GM18873 (cell line): ENCODE measurements around the gene DNMT3B.
"Not testable (repeated sequence)": the region's sequence is repeated elsewhere in the genome, so short reads cannot be mapped to it uniquely, and the experiment has no call there.

Experiments used
- ATAC-seq: cut with Tn5 transposase; IDR thresholded peaks from one replicate; pipeline ENCODE4 v1.9.1; 2021; ENCODE audit warnings: mild to moderate bottlenecking, moderate library complexity, moderate number of reproducible peaks; ENCODE audit not compliant: unreplicated experiment, low FRiP score

The DNMT3B gene

DNA sequence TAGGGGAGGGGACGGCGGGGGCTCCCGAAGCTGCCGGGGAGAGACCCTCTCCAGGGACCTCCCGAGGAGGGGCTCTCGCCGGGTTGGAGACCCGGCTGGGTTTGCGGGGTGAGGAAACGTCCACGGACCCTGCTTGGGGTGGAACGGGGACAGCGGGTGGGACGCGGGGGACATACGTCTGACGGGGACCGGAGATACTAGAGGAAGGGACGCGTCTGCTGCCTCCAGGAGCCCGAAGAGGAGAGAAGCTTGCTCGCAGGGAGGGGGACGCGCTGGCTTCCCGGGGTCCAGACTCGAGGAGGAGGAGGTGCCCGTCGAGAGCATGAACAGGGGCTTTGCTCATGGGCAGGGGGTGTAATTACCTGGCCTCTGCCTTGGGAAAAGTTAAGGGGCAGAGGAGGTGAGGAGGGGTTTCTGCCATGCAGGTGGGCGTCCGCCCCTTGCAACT is 593 bp downstream of the DNMT3B start:
- ATAC-seq = no peak

DNA sequence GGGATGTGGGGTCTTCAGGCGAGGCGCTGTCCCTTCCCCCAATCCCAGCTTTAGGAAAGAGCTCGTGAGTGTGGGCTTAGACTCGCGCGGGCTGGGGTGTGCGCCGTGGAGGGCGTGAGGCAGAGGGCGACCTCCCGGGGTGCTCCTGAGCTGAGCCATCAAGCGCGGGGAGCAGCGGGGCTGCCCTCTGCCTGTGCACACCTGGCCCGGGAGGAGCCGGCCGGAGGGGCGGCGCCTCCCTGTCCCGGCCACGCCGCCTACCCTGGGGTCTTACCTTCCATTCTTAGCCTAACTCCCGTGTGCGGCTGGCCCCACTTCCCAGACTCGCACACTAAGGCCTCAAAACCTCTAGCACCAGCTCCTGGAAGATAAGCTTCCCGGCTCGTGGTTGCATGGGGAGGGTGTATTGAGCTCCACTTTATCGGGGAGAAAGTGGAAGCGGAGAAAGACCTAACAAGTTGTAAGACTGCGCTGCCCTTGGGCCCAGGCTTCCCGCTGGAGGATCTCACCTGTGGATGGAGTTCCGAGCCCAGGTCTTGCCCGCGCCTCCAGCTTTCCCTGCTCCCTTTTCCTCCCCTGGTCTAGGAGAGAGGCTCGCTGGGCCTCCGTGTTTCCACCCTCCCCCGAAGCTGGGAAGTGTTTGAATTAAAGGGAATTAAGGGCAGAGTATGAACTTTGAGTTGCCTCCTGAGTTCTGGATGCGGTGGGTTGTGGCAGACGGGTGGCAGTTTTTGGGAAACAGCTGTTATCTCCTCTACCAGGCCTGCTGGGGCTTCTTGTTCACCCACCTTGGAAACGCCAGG is 1.2 kb downstream of the DNMT3B start:
- ATAC-seq = no peak

DNA sequence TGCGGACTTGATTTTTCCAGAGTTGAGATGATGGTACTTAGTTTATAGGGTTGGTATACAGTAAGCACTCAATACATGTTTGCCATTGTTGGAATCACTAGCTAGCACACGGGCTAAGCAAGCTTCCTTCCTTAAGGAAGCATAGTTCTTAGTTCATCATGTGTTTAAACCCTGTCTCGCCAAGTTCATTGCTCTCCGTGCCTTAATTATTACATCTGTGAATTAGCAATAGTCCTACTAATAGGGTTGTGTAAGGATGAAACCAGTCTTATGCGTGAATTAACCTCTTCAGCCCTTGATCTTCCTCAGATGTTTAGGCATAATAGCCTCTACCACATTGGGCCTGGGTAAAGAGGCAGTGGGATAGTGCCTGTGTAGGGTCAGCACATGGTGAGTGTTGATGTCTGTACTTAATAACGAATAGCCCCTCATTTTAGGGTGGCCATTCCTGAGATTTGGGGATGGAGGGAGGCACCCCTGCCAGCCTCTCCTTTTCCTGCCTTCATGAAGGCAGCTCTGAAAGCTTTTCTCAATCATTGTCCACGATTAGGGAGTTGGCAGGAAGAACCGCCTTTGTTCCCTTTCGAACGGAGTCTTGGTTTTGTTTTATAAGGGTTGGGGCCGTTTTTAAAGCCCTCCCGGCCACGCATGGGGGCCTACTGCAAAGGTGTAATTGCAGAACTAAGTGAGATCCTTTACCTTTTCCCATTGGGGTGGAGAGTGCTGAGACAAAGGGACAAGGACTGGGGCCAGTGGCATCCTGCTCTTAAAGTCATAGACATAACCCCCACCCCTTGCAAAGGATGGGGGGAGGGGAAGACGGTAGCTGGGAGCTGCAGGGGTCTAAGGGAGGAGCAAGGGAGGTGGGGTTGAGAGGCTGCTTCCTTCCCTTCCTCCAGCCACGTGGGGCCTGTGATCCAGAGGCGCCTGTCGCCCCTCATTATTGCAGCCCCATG is 2.1 kb downstream of the DNMT3B start:
- ATAC-seq = no peak

DNA sequence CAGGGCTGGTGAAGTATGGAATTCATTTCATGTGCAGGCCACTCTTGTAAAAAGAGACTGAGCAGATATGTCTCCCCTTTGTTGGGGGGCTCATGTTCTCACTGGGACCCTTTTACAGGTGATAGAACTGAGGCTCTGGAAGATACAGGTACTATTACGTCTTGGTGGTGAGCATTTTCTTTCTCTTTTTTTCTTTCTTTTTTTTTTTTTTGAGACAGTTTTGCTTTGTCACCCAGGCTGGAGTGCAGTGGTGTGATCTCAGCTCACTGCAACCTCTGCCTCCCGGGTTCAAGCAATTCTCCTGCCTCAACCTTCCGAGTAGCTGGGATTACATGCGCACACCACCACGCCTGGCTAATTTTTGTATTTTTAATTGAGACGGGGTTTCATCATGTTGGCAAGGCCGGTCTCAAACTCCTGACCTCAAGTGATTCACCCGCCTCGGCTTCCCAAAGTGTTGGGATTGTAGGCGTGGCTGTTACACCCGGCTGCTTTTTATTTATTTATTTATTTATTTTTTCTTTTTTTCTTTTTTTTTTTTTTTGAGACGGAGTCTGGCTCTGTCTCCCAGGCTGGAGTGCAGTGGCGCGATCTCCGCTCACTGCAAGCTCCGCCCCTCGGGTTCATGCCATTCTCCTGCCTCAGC is 3.2 kb downstream of the DNMT3B start:
- not testable (repeated sequence) for ATAC-seq

DNA sequence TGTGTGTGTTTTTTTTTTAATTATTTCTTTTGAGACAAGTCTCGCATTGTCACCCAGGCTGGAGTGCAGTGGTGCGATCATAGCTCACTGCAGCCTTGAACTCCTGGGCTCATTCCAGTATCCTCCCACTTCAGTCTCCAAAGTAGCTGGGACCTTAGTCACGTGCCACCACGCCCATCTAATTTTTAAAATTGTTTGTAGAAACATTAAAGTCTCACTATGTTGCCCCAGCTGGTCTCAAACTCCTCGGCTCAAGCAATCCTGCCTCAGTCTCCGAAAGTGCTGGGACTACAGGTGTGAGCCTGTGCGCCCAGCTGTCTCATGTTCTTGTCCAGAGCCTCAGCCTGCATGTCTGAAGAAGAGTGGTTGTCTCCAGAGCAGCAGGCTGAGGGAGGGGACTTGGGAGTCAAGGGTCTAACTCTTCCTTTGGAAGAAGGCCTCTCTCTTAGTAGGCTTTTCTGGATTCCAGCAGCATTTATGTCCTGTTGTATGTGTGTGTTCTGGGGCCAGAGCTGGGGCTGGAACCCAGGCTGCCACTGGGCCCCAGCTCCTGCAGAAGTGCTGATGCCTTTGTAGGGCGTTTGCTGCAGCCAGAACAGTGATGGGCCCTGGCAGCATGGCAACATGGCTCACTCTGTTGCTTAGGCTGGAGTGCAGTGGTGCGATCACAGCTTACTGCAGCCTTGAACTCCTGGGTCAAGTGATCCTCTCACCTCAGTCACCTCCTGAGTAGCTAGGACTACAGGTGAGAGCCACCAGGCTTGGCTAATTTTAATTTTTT is 5.4 kb downstream of the DNMT3B start:
- no peak for ATAC-seq

DNA sequence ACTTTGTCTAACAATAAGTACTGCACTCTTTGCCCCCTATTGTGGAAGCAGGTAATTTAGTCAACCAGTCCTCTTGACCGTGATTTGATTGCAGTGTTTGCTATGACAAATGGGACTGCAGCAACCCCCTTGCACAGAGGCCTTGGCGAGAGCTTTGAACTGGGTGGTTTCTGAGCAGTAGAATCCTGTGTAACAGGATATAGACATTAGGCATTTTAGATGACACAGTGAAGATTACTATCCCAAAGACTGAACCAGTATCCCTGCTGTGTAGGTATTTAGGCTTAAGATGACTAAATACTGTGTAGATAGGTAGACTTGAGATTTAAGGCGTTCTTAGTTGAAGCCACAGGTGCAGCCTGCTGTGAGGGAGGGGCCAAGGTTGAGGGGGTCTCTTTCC is 9.9 kb downstream of the DNMT3B start:
- no peak for ATAC-seq

DNA sequence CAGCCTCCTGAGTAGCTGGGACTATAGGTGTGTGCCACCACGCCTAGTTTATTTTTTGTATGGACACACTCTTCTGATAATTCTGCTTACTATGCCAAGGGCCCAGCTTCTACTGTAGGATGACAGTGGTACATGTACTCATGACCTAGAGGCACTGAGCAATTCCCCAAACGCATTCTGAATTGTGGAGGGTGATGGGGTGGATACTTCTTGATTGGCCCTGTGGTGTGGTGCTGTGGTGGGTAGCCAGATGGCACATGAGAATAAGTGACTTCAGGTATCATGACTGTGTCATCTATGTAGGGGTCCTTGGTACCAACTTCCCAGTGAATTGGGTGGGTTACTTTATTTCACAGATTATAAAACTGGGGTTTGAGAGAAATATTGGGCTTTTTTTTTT is 11.0 kb downstream of the DNMT3B start:
- ATAC-seq = no peak

DNA sequence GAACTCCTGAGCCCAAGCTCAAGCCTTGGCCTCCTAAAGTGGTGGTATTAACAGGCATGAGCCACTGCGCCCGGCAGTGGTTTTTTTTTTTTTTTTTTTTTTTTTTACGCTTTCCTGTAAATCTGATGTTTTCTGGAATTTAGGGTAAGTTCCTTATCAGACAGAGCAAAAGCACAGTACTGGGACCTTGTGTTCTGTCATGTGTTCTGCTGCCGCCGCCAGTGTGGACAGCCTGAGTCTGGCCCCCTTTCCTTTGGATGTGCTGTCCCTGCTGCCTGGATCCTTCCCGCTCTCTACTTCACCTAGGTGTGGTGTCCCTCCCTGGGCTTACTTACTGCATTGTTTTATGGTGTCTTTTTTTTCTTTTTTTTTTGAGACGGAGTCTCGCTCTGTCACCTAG is 11.7 kb downstream of the DNMT3B start:
- no peak for ATAC-seq

DNA sequence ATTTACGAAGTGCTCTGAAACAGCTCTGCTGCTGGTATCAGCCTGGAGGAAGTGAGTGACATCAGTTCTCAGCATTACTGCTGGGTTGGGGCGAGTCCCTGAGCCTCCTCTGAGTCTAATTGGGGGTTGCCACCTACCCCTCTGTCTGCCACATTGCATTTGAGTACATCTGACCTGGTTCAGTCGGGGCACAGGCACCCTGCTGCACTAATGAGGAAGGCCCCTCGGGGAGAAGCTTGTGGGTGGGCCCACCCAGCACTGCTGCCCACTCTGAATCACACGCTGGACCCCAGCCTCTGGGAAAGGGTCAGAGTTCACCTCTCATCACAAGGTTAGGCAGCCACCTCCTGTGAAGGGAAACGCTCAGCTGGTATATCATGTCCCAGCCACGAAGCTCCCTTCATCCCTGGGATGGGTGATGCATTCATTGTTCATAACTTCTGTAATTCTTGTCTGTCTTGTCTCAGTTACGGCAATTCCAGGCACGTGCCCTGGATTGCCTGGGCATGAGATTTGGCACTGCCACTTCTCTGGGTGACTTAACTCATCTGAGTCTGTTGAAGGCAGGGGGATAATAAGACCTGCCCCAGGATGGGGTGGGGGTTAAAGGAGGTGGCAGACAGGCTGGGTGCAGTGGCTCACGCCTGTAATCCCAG is 13.3 kb downstream of the DNMT3B start:
- no peak for ATAC-seq

DNA sequence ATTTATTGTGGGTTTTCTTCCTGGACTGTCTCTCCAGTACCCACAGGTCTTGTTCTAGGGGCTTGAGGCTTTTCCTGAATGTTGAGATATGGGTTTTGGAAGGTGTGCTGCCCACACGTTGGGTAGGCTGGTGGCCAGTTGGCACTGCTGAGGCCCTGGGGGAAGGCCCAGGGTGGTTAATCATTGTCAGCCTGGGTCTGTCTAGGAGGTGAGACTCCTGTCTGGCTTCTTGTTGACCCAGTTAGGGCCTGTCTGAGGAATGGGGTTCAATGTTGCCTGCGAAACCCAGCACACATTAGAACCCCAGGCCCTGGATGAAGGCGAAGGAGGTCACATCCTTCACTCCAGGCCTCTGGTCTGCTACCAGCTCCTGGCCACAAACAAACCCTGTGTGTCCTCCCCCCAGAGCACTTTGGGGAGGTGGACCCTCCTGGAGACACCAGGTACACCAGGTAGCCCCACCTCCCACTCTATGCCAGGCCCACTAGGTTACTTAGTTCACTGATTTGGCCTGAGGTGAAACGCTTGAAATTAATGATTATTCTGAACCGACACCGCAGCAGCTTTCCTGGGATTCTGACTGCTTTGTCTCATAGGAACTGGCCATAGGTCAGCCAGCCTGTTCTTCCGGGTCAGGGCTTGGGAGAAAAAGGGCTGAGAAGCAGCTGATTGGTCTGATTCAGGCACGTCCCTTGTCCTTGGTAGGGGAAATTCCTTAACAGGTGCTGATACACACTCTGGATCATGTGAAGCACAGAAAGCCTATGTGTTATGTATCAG is 15.2 kb downstream of the DNMT3B start:
- no peak for ATAC-seq

DNA sequence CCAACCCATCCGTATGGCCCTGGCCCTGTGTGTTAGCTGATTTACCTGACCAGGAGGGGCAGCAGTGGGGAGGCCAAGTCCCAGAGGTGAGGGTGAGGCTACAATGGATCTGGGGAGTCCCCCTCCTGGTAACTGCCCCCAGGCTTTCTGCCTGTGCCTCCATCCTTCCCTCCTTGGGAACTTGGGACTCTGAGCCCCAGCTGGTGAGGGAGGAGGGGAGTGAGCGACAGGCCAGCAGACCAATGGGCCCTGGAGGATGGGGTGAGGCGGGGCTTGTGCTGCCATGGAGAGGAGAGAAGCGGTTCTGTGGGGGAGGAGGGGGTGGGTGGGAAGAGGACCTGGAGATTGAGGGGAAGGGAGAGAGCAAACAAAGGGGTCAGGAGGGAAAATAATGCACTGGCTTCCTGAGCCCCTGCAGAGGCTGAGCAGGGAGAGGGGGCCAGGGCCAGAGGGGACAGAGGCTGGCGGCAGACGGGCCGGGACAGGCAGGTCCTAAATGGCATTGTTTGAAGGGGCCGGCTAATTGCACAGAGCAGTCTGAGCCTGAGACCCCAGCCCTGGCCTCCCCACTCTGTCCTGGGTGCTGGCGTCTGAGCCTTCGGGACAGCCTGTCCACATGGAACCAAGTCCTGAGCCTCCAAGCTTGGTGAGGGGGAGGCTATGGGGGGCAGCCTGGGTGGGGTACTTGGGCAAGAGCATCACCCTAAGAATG is 17.5 kb downstream of the DNMT3B start:
- ATAC-seq = no peak

DNA sequence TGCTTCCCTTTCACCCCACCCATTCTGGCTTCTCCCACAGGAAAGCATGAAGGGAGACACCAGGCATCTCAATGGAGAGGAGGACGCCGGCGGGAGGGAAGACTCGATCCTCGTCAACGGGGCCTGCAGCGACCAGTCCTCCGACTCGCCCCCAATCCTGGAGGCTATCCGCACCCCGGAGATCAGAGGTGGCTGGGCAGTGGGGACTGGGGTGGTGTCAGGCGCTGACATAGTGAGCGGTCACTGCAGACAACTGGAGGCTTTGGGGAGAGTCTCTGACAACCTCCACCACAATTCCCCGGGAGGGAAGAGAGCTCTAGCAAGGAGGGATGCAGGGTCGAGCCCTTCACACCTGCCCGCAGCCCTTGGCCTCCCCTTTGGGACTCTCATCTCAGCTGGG is 18.1 kb downstream of the DNMT3B start:
- ATAC-seq = no peak

DNA sequence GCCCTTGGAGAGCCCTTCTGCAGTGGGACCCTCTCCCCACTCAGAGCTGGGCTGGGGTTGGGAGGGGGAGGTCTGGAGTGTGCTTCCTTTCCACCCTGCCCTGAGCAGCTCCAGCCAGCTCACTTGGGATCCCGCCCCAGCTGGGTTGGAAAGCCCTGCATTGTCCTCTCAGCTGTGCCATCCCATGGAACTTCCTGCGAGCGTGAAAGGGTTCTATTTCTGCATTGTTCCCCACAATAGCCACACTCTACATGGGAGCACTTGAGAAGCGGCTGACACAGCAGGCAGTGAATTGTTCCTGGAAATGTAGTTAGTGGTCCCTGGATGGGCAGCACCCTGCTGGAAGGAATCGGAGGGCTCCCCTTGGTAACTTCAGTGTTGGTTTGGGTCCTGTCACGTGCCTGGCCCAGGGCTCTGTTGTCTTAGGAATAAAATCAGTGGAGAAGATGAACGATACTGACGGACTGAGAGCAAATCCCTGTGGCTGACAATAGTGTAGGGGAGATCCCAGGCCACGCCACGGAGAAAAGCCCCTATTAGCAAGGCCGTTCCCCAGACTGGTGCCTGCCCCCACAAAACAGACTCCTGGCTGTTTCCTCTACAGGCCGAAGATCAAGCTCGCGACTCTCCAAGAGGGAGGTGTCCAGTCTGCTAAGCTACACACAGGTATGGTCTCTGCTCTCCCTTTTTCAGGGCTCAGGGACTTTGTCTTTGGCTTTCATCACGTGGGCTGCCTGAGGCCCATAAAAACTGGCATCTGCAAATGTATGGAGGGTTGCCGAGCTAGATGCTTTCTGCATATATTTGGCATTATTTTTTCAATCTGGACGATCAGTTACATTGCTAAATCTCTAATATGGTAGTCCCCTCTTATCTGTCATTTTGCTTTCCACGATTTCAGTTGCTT is 18.8 kb downstream of the DNMT3B start:
- no peak for ATAC-seq

DNA sequence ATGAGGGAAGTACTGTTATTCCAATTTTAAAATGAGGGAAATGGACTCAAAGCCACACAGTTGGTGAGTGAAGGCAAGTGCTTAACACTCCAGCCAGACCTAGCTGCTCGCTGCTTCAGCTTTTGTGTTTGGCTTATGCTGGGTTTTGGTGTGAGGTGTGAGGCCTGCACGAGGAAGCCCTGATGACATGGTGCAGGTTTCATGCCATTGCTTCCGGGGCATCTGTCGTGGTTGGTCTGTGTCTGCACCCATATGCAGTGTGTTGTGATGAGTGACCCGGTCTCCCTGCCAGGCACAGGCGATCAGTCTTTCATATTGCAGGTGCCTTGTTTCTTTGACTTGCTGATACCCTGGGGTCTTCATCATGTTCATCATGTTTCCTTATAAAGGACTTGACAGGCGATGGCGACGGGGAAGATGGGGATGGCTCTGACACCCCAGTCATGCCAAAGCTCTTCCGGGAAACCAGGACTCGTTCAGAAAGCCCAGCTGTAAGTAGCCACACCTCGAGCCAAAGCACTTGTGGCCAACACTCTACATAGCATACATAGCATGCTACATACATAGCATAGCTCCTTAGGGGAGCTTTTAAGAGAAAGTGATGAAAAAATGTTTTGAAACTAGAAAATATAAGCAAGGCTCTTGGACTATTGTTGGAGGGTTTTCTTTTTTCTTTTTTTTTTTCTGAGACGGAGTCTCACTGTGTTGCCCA is 22.3 kb downstream of the DNMT3B start:
- ATAC-seq = no peak

DNA sequence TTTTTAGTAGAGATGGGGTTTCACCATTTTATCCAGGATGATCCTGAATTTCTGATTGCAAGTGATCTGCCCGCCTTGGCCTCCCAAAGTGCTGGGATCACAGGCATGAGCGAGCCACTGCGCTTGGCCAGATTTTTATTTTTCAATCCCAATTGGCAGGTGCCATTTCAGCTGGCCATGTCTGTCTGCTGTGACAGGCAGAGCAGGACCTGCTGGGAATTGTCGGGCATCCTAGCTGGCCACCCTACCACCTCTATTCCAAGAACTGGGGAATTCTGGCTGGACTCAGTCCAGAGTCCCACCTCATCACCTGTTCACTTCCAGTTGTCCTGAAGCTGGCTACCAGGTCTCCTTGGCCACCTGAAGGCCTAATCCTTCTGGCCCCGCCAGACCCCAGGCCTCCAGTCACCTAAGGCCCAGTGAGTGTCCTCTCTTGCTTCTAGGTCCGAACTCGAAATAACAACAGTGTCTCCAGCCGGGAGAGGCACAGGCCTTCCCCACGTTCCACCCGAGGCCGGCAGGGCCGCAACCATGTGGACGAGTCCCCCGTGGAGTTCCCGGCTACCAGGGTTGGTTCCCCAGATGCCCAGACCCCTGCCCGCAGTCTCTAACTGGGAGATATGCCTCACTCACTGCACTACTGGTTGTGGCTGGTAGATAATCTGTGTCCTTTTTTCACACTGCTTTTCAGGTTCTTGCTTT is 24.0 kb downstream of the DNMT3B start:
- no peak for ATAC-seq

DNA sequence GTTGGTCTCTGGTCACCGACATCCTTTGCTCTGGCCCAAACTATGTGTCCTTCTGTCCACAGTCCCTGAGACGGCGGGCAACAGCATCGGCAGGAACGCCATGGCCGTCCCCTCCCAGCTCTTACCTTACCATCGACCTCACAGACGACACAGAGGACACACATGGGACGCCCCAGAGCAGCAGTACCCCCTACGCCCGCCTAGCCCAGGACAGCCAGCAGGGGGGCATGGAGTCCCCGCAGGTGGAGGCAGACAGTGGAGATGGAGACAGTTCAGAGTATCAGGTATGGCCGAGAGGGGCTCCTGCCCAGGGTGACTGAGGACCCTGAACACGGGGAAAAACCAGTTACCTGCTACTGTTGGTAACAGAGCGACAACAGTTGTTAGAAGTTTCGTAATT is 25.0 kb downstream of the DNMT3B start:
- no peak for ATAC-seq
